GM18505 (cell line): ENCODE measurements around the gene SLC35G3.
"Not testable (repeated sequence)": the region's sequence is repeated elsewhere in the genome, so short reads cannot be mapped to it uniquely, and the experiment has no call there.

Experiments
- ATAC-seq: cut with Tn5 transposase; IDR thresholded peaks from one replicate; pipeline ENCODE4 v1.9.1; 2021; ENCODE audit not compliant: unreplicated experiment
- POLR2A ChIP-seq: IDR thresholded peaks from 4 replicates; pipeline ENCODE4 v1.6.1; 2011; ENCODE audit warnings: borderline replicate concordance; ENCODE audit not compliant: insufficient read depth, insufficient read length; ENCODE audit errors: extremely low read depth

Gene SLC35G3

GRCh38 chr17:35167046-35167445, 27.1 kb downstream of the SLC35G3 start:
- no peak for TF ChIP-seq POLR2A
- ATAC-seq: no peak

GRCh38 chr17:35166526-35166925, 27.7 kb downstream of the SLC35G3 start:
- no peak for ATAC-seq
- TF ChIP-seq POLR2A: no peak

GRCh38 chr17:35164716-35165115, 29.5 kb downstream of the SLC35G3 start:
- TF ChIP-seq POLR2A: no peak
- ATAC-seq: no peak

- ATAC-seq: no peak
- TF ChIP-seq POLR2A: no peak
Observed at GRCh38 chr17:35163886-35164285, 30.3 kb downstream of the SLC35G3 start.

- no peak for TF ChIP-seq POLR2A
- ATAC-seq: no peak
Observed at GRCh38 chr17:35162755-35163154, 31.4 kb downstream of the SLC35G3 start.

GRCh38 chr17:35161281-35161761, 32.9 kb downstream of the SLC35G3 start:
- ATAC-seq: no peak
- TF ChIP-seq POLR2A: no peak

GRCh38 chr17:35160354-35161201, 33.6 kb downstream of the SLC35G3 start:
- no peak for ATAC-seq
- TF ChIP-seq POLR2A: no peak

- no peak for TF ChIP-seq POLR2A
- ATAC-seq: no peak
Observed at GRCh38 chr17:35159940-35160339, 34.3 kb downstream of the SLC35G3 start.

GRCh38 chr17:35155246-35155645, 38.9 kb downstream of the SLC35G3 start:
- TF ChIP-seq POLR2A: no peak
- ATAC-seq: no peak

GRCh38 chr17:35154196-35155165, 39.7 kb downstream of the SLC35G3 start:
- ATAC-seq: no peak
- no peak for TF ChIP-seq POLR2A

- TF ChIP-seq POLR2A: no peak
- no peak for ATAC-seq
Observed at GRCh38 chr17:35152421-35153140, 41.6 kb downstream of the SLC35G3 start.

- not testable (repeated sequence) for ATAC-seq
Observed at GRCh38 chr17:35151080-35151479, 43.1 kb downstream of the SLC35G3 start.

- TF ChIP-seq POLR2A: no peak
- ATAC-seq: no peak
Observed at GRCh38 chr17:35149941-35150340, 44.3 kb downstream of the SLC35G3 start.
